HCT116 (cell line): ENCODE data around the gene CPNE2. TPM values are rescaled to one million over a fixed set of nuclear protein-coding genes. Genes with fewer than 3 reads are reported as not detected.

ENCODE experiments used
- ATAC-seq: fragments of 200-7000 bp; cut with Tn5 transposase; 2 replicates; pipeline ENCODE4 v1.9.1; 2020; ENCODE audit warnings: mild to moderate bottlenecking, moderate library complexity
- BruUV-seq: library from RNA; stranded (reverse); fragments of 400-500 nt; replicated peaks from 2 replicates; lab custom pipeline; 2021; lab: Mats Ljungman, UMichigan
- CTCF ChIA-PET: fragments of 300-600 bp; sonication (Branson Sonifier 250); formaldehyde crosslinking; loops from one replicate; lab custom pipeline; 2021; ENCODE audit warnings: antibody characterized with exemption; lab: Charles Lee
- POLR2A ChIA-PET: fragments of 300-600, 350-600 bp; sonication (Branson Sonifier 250); formaldehyde crosslinking; loops from one replicate; lab custom pipeline; 2021; ENCODE audit warnings: antibody characterized with exemption; lab: Charles Lee
- RAD21 ChIA-PET, 2 experiments: fragments of 300-600 bp; sonication (Branson Sonifier 250); formaldehyde crosslinking; loops; one replicate each; lab custom pipeline; 2023; ENCODE audit warnings: low total read pairs in 2 of 2; ENCODE audit not compliant: uncharacterized antibody in 2 of 2, unreplicated experiment in 2 of 2, low non-redundant PET in 1 of 2; lab: Charles Lee
- DNase-seq: peaks from one replicate; pipeline ENCODE4 v3.0.0-alpha.2; 2010; ENCODE audit warnings: low read depth, low spot score
- H2AFZ ChIP-seq: fragments of 200-600 bp; shearing (Covaris generic), sonication (generic); 2 replicates; pipeline ENCODE4 v1.6.1; 2017; ENCODE audit warnings: low read depth, mixed run types, mixed read lengths, antibody characterized with exemption, low read length; ENCODE audit not compliant: poor library complexity, severe bottlenecking
- H3K27ac ChIP-seq: 2 replicates; pipeline ENCODE4 v1.5.1; 2012; ENCODE audit warnings: low read depth, low read length
- H3K27me3 ChIP-seq: fragments of 200-600 bp; sonication (generic); 2 replicates; pipeline ENCODE4 v1.6.1; 2016; ENCODE audit warnings: mixed run types, low read length, mixed read lengths; ENCODE audit not compliant: insufficient read depth
- H3K36me3 ChIP-seq, 2 experiments: fragments of 200-500 bp in 1 of 2; fragments of 200-600 bp in 1 of 2; sonication (Bioruptor generic) in 1 of 2; sonication (generic) in 1 of 2; 2 replicates each; pipeline versions ENCODE4 v1.5.1 to v1.6.1; 2014 to 2016; ENCODE audit warnings: low read length in 2 of 2, inconsistent platforms in 1 of 2, mixed read lengths in 1 of 2, mixed run types in 1 of 2; ENCODE audit not compliant: insufficient read depth in 2 of 2, control insufficient read depth in 1 of 2
- H3K4me1 ChIP-seq, 2 experiments: fragments of 200-600 bp in 1 of 2; sonication (generic) in 1 of 2; 2 replicates each; pipeline versions ENCODE4 v1.5.1 to v1.6.1; 2012 to 2017; ENCODE audit warnings: low read length in 2 of 2, inconsistent platforms in 1 of 2, mild to moderate bottlenecking in 1 of 2, mixed read lengths in 1 of 2, mixed run types in 1 of 2, moderate library complexity in 1 of 2; ENCODE audit not compliant: insufficient read depth in 2 of 2, control insufficient read depth in 1 of 2
- H3K4me2 ChIP-seq: fragments of 200-600 bp; sonication (generic); 2 replicates; pipeline ENCODE4 v1.6.1; 2017; ENCODE audit warnings: mixed run types, low read length, mixed read lengths
- H3K4me3 ChIP-seq, 2 experiments: fragments of 200-600 bp in 1 of 2; sonication (generic) in 1 of 2; replicated peaks in 1 of 2; 2 replicates each; pipeline ENCODE4 v1.5.1; 2011 to 2016; ENCODE audit warnings: low read length in 2 of 2, control low read depth in 1 of 2, low read depth in 1 of 2, mild to moderate bottlenecking in 1 of 2, mixed read lengths in 1 of 2, mixed run types in 1 of 2
- H3K79me2 ChIP-seq: fragments of 200-600 bp; sonication (generic); 2 replicates; pipeline ENCODE4 v1.6.1; 2017; ENCODE audit warnings: mild to moderate bottlenecking, mixed run types, low read length, moderate library complexity, mixed read lengths; ENCODE audit not compliant: insufficient read depth
- H3K9ac ChIP-seq: fragments of 200-600 bp; sonication (generic); 2 replicates; pipeline ENCODE4 v1.6.1; 2016; ENCODE audit warnings: low read length, mixed read lengths
- H3K9me2 ChIP-seq: fragments of 200-600 bp; sonication (generic), shearing (Covaris generic); 2 replicates; pipeline ENCODE4 v1.6.1; 2017; ENCODE audit warnings: mixed run types, mild to moderate bottlenecking, moderate library complexity; ENCODE audit not compliant: insufficient read depth
- H3K9me3 ChIP-seq, 2 experiments: fragments of 200-500 bp in 1 of 2; fragments of 200-600 bp in 1 of 2; sonication (Bioruptor generic) in 1 of 2; sonication (generic) in 1 of 2; 2 replicates each; pipeline ENCODE4 v1.6.1; 2014 to 2017; ENCODE audit warnings: low read length in 2 of 2, mixed read lengths in 2 of 2, inconsistent platforms in 1 of 2, low read depth in 1 of 2, mild to moderate bottlenecking in 1 of 2, mixed run types in 1 of 2, moderate library complexity in 1 of 2; ENCODE audit not compliant: control insufficient read depth in 1 of 2, insufficient read depth in 1 of 2
- H4K20me1 ChIP-seq: fragments of 200-600 bp; sonication (generic), shearing (Covaris generic); 2 replicates; pipeline ENCODE4 v1.6.1; 2017; ENCODE audit warnings: mixed run types, mild to moderate bottlenecking, moderate library complexity; ENCODE audit not compliant: insufficient read depth
- CBX3 ChIP-seq: IDR thresholded peaks from 2 replicates; pipeline ENCODE4 v1.6.1; 2012; ENCODE audit warnings: low read depth
- CEBPB ChIP-seq: IDR thresholded peaks from 2 replicates; pipeline ENCODE4 v1.6.1; 2012; ENCODE audit warnings: low read depth
- CTCF ChIP-seq, 3 experiments: fragments of 200-600 bp in 1 of 3; sonication (generic) in 1 of 3; IDR thresholded peaks in 2 of 3; conservative IDR thresholded peaks in 1 of 3; 2 replicates each; pipeline ENCODE4 v1.5.1; 2012 to 2017; ENCODE audit warnings: low read depth in 2 of 3, low read length in 2 of 3, antibody characterized with exemption in 1 of 3, borderline replicate concordance in 1 of 3, control low read depth in 1 of 3, mild to moderate bottlenecking in 1 of 3, mixed read lengths in 1 of 3, mixed run types in 1 of 3, moderate library complexity in 1 of 3; ENCODE audit not compliant: insufficient read depth in 1 of 3
- EZH2 ChIP-seq: fragments of 200-600 bp; sonication (generic); IDR thresholded peaks from 2 replicates; pipeline ENCODE4 v1.6.1; 2017; ENCODE audit warnings: antibody characterized with exemption, mixed run types
- EZH2phosphoT487 ChIP-seq: fragments of 200-600 bp; IDR thresholded peaks from 2 replicates; pipeline ENCODE4 v1.6.1; 2018; ENCODE audit warnings: antibody characterized with exemption, borderline replicate concordance
- JUND ChIP-seq: IDR thresholded peaks from 2 replicates; pipeline ENCODE4 v1.6.1; 2012
- POLR2AphosphoS5 ChIP-seq: IDR thresholded peaks from 2 replicates; pipeline ENCODE4 v1.6.1; 2011; ENCODE audit warnings: mild to moderate bottlenecking, low read depth, low read length, moderate library complexity
- RAD21 ChIP-seq: IDR thresholded peaks from 2 replicates; pipeline ENCODE4 v1.6.1; 2012; ENCODE audit warnings: low read depth, mild to moderate bottlenecking
- REST ChIP-seq: IDR thresholded peaks from 2 replicates; pipeline ENCODE4 v1.6.1; 2012; ENCODE audit warnings: low read depth
- SRF ChIP-seq: IDR thresholded peaks from 2 replicates; pipeline ENCODE4 v1.6.1; 2012; ENCODE audit warnings: low read depth
- TCF7L2 ChIP-seq: IDR thresholded peaks from 2 replicates; pipeline ENCODE4 v1.7.0; 2011; ENCODE audit warnings: borderline replicate concordance, inconsistent platforms; ENCODE audit not compliant: insufficient read depth, insufficient read length; ENCODE audit errors: extremely low read depth
- YY1 ChIP-seq: IDR thresholded peaks from 2 replicates; pipeline ENCODE4 v1.6.1; 2011; ENCODE audit warnings: low read length, low read depth, moderate library complexity, mild to moderate bottlenecking; ENCODE audit not compliant: insufficient replicate concordance; ENCODE audit errors: extremely low read depth
- ZFX ChIP-seq: fragments of 450-650 bp; IDR thresholded peaks from 2 replicates; pipeline ENCODE4 v1.6.1; 2017
- ZNF274 ChIP-seq: fragments of 200-500 bp; sonication (Bioruptor generic); IDR thresholded peaks from 2 replicates; pipeline ENCODE4 v1.6.1; 2014; ENCODE audit warnings: mild to moderate bottlenecking, low read depth, low read length, inconsistent platforms
- intact Hi-C: fragments of 100-400 bp; cut with micrococcal nuclease; formaldehyde crosslinking; loops from 2 replicates; pipeline ENCODE4 v1.10.0; 2022
- total RNA-seq: library from RNA; stranded (reverse); gene quantifications from one replicate; pipeline ENCODE4 v1.2.1, GENCODE V29; 2021; ENCODE audit not compliant: unreplicated experiment
- TF ChIP-seq, protein P1 (sequence below): IDR thresholded peaks from 2 replicates; pipeline ENCODE4 v1.6.1; 2012
- TF ChIP-seq, protein P2 (sequence below): IDR thresholded peaks from 2 replicates; pipeline ENCODE4 v1.6.1; 2011; ENCODE audit warnings: mild to moderate bottlenecking, low read length, moderate library complexity; ENCODE audit not compliant: insufficient replicate concordance; ENCODE audit errors: extremely low read depth

Gene CPNE2
- total RNA-seq, 1 experiment from 2014 or later = 31.2 TPM

DNA sequence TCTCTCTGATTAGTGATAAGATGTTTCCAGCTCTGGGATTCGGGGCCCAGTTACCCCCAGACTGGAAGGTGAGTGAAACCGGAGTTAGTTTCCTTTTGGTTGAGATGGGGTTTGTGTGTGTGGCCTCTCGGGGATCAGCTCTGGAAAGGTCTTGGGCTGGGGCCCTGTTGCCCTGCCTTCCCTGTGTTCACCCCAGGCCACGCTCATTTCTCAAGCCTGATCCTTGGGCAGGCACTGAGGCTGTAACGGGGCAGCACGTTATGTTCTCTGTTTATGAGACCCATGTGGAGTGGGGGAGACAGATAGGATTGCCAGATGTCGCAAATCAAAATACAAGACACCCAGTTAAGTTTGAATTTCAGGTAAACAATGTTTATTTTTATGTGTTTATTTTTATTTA is 35.5 kb downstream of the CPNE2 start:
- POLR2A ChIA-PET = no interaction called here
- CTCF ChIA-PET = no interaction called here

More for the DNA sequence above, 35.5 kb downstream of the CPNE2 start:
- Histone ChIP-seq H3K4me2 (no peak overlapping the region), H3K27ac (no peak overlapping the region), H3K27me3 (no peaks in the 10 kb centered on the region), H3K36me3 (no peaks in the 10 kb centered on the region), H3K9ac (no peak overlapping the region), H3K79me2 (no peaks in the 10 kb centered on the region), H3K4me3 (no peak overlapping the region), H3K9me2 (no peaks in the 10 kb centered on the region), H2AFZ (no peak overlapping the region), H3K9me3 (no peaks in the 10 kb centered on the region), H3K4me1 (no peaks in the 10 kb centered on the region), H4K20me1 (no peaks in the 10 kb centered on the region)
- BruUV-seq = no TSS peak
- ATAC-seq (no peak), DNase-seq (no peak)
- TF ChIP-seq CTCF (IDR thresholded peaks at IDR 0.05 in 2 of 3, conservative IDR thresholded peaks at IDR 0.05 in 1 of 3; ENCODE audit: borderline replicate concordance in 1 of 3, insufficient read depth in 1 of 3, low read depth in 2 of 3, low read length in 2 of 3) = no peak
- TF ChIP-seq YY1 = no peak
- no peak for TF ChIP-seq REST
- TF ChIP-seq SRF = no peak
- no peak for TF ChIP-seq ZFX
- no peak for TF ChIP-seq RAD21
- no peak for TF ChIP-seq CEBPB
- no peak for TF ChIP-seq EZH2
- no peak for TF ChIP-seq JUND
- TF ChIP-seq EZH2phosphoT487 = no peak
- no peak for TF ChIP-seq POLR2AphosphoS5
- no peak for TF ChIP-seq TCF7L2
- TF ChIP-seq, protein P1, sequence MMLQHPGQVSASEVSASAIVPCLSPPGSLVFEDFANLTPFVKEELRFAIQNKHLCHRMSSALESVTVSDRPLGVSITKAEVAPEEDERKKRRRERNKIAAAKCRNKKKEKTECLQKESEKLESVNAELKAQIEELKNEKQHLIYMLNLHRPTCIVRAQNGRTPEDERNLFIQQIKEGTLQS = no peak
- TF ChIP-seq, protein P2, sequence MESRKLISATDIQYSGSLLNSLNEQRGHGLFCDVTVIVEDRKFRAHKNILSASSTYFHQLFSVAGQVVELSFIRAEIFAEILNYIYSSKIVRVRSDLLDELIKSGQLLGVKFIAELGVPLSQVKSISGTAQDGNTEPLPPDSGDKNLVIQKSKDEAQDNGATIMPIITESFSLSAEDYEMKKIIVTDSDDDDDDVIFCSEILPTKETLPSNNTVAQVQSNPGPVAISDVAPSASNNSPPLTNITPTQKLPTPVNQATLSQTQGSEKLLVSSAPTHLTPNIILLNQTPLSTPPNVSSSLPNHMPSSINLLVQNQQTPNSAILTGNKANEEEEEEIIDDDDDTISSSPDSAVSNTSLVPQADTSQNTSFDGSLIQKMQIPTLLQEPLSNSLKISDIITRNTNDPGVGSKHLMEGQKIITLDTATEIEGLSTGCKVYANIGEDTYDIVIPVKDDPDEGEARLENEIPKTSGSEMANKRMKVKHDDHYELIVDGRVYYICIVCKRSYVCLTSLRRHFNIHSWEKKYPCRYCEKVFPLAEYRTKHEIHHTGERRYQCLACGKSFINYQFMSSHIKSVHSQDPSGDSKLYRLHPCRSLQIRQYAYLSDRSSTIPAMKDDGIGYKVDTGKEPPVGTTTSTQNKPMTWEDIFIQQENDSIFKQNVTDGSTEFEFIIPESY = no peak
- no peak for TF ChIP-seq CBX3
- TF ChIP-seq ZNF274 = no peak
- RAD21 ChIA-PET = no interaction called here
- intact Hi-C loops = no loop called here
